HG03457 (cell line): ENCODE data around the gene EDNRA.
"Not testable (repeated sequence)": the region's sequence is repeated elsewhere in the genome, so short reads cannot be mapped to it uniquely, and the experiment has no call there.

ENCODE experiments used
- ATAC-seq: cut with Tn5 transposase; IDR thresholded peaks from one replicate; pipeline ENCODE4 v1.9.1; 2021; ENCODE audit warnings: moderate number of reproducible peaks; ENCODE audit not compliant: unreplicated experiment

Gene EDNRA

GRCh38 chr4:147480891-147481576 lies at the start of gene EDNRA:
TSS of gene EDNRA (plus strand) at chr4:147481097. CDS start at chr4:147485682, 4,585 bp downstream.
- no peak for ATAC-seq

- not testable (repeated sequence) for ATAC-seq
These were observed 46.5 kb upstream of the EDNRA start for GRCh38 chr4:147434370-147434769.

GRCh38 chr4:147440442-147440841 lies 40.5 kb upstream of the EDNRA start:
- ATAC-seq: no peak

GRCh38 chr4:147447786-147448185 lies 33.1 kb upstream of the EDNRA start:
- no peak for ATAC-seq

- no peak for ATAC-seq
These were observed 27.2 kb upstream of the EDNRA start for GRCh38 chr4:147453561-147454141.

- ATAC-seq: no peak
These were observed 24.2 kb upstream of the EDNRA start for GRCh38 chr4:147456706-147457105.

- no peak for ATAC-seq
These were observed 19.7 kb upstream of the EDNRA start for GRCh38 chr4:147461161-147461560.

- ATAC-seq: no peak
These were observed 17.8 kb upstream of the EDNRA start for GRCh38 chr4:147463065-147463464.

- no peak for ATAC-seq
These were observed 15.4 kb upstream of the EDNRA start for GRCh38 chr4:147465461-147465860.

- ATAC-seq: no peak
These were observed 3.5 kb upstream of the EDNRA start for GRCh38 chr4:147477439-147477838.

- ATAC-seq: no peak
These were observed 1.5 kb upstream of the EDNRA start for GRCh38 chr4:147479376-147479775.

GRCh38 chr4:147479786-147480185 lies 1.1 kb upstream of the EDNRA start:
- no peak for ATAC-seq

- no peak for ATAC-seq
These were observed 401 bp upstream of the EDNRA start for GRCh38 chr4:147480502-147480890.

- no peak for ATAC-seq
These were observed 746 bp downstream of the EDNRA start for GRCh38 chr4:147481577-147482109.

GRCh38 chr4:147482281-147482680 lies 1.4 kb downstream of the EDNRA start:
- ATAC-seq: no peak

- no peak for ATAC-seq
These were observed 4.3 kb downstream of the EDNRA start for GRCh38 chr4:147485167-147485566.

GRCh38 chr4:147487616-147488015 lies 6.7 kb downstream of the EDNRA start:
- ATAC-seq: no peak

GRCh38 chr4:147488556-147488955 lies 7.7 kb downstream of the EDNRA start:
- ATAC-seq: no peak

- ATAC-seq: no peak
These were observed 10.2 kb downstream of the EDNRA start for GRCh38 chr4:147491086-147491485.

GRCh38 chr4:147492306-147492705 lies 11.4 kb downstream of the EDNRA start:
- no peak for ATAC-seq

- ATAC-seq: no peak
These were observed 11.9 kb downstream of the EDNRA start for GRCh38 chr4:147492761-147493160.

- ATAC-seq: no peak
These were observed 12.4 kb downstream of the EDNRA start for GRCh38 chr4:147493307-147493706.

- ATAC-seq: no peak
These were observed 13.4 kb downstream of the EDNRA start for GRCh38 chr4:147494301-147494700.
